ENCODE measurements around the gene TMEM229B. TPM values are rescaled to one million over a fixed set of nuclear protein-coding genes. Genes with fewer than 3 reads are reported as not detected.
A peak's percentile ranks its signal among the peaks of the same experiment; 100 is the strongest.

TMEM229B gene
- total and polyA plus RNA-seq, 8 donors, result 1.9 to 7.5 (median 3.7) TPM

- Histone ChIP-seq H3K4me1 (no peaks in the 10 kb centered on the region), H3K27ac (no peak overlapping the region), H3K9me3 (no peaks in the 10 kb centered on the region), H3K36me3 (no peaks in the 10 kb centered on the region), H3K27me3 (no peaks in the 10 kb centered on the region), H3K4me3 (no peak overlapping the region)
- ATAC-seq, result no peak
- intact Hi-C loops (cut with DNase I), result no loop called here
- TF ChIP-seq CTCF (IDR thresholded peaks at IDR 0.05), result no peak
- no peak for FAIRE-seq
- DNase-seq, result no peak
- 83 to 94% methylated on average over 5 of the region's 5 CpGs for WGBS, 2 donors
These were observed 39.2 kb upstream of the TMEM229B start for GRCh38 chr14:67527756-67528155.

- no peaks in the 10 kb centered on the region for H3K36me3 ChIP-seq
- H3K27ac ChIP-seq, result no peak overlapping the region
- no peak overlapping the region for H3K4me3 ChIP-seq
- no peaks in the 10 kb centered on the region for H3K9me3 ChIP-seq
- ATAC-seq (peak; percentile 85 to 96 (median 92)), DNase-seq (peak in 3 of 6 donors; percentile 39 to 66 (median 54)), FAIRE-seq (no peak)
- no peaks in the 10 kb centered on the region for H3K4me1 ChIP-seq
- TF ChIP-seq CTCF (IDR thresholded peaks at IDR 0.05), result peak; percentile 18 to 77 (median 56)
- intact Hi-C loops (cut with DNase I), result no loop called here
- H3K27me3 ChIP-seq, result no peaks in the 10 kb centered on the region
- 76 to 82% methylated on average over 8 of the region's 8 CpGs for WGBS, 2 donors
These were observed 38.3 kb upstream of the TMEM229B start for GRCh38 chr14:67526676-67527459.

GRCh38 chr14:67526181-67526580, 37.7 kb upstream of the TMEM229B start:
- intact Hi-C loops (cut with DNase I), result no loop called here
- H3K36me3 ChIP-seq, result no peaks in the 10 kb centered on the region
- 59 to 63% methylated on average over 6 of the region's 6 CpGs for WGBS, 2 donors
- H3K4me1 ChIP-seq, result no peaks in the 10 kb centered on the region
- H3K4me3 ChIP-seq, result no peak overlapping the region
- FAIRE-seq (no peak), DNase-seq (no peak), ATAC-seq (no peak)
- no peaks in the 10 kb centered on the region for H3K9me3 ChIP-seq
- H3K27ac ChIP-seq, result no peak overlapping the region
- TF ChIP-seq CTCF (IDR thresholded peaks at IDR 0.05), result no peak
- H3K27me3 ChIP-seq, result no peaks in the 10 kb centered on the region

GRCh38 chr14:67525389-67525788, 36.9 kb upstream of the TMEM229B start:
- no peaks in the 10 kb centered on the region for H3K4me1 ChIP-seq
- ATAC-seq (no peak), DNase-seq (no peak), FAIRE-seq (no peak)
- no peak overlapping the region for H3K27ac ChIP-seq
- no peaks in the 10 kb centered on the region for H3K9me3 ChIP-seq
- H3K4me3 ChIP-seq, result no peak overlapping the region
- no peak for TF ChIP-seq CTCF (IDR thresholded peaks at IDR 0.05)
- intact Hi-C loops (cut with DNase I), result no loop called here
- no peaks in the 10 kb centered on the region for H3K36me3 ChIP-seq
- no peaks in the 10 kb centered on the region for H3K27me3 ChIP-seq
- 79 to 87% methylated on average over 4 of the region's 4 CpGs for WGBS, 2 donors

- no peak overlapping the region for H3K4me3 ChIP-seq
- no peak for TF ChIP-seq CTCF (IDR thresholded peaks at IDR 0.05)
- no peak overlapping the region for H3K27ac ChIP-seq
- FAIRE-seq (no peak), DNase-seq (no peak), ATAC-seq (no peak)
- WGBS, 2 donors, result 54 to 71% methylated on average over 3 of the region's 3 CpGs
- no peaks in the 10 kb centered on the region for H3K4me1 ChIP-seq
- no peaks in the 10 kb centered on the region for H3K36me3 ChIP-seq
- no peaks in the 10 kb centered on the region for H3K9me3 ChIP-seq
- intact Hi-C loops (cut with DNase I), result no loop called here
- H3K27me3 ChIP-seq, result no peaks in the 10 kb centered on the region
These were observed 36.1 kb upstream of the TMEM229B start for GRCh38 chr14:67524634-67524963.
